ENCODE measurements around the gene RADIL.

The RADIL gene

DNA sequence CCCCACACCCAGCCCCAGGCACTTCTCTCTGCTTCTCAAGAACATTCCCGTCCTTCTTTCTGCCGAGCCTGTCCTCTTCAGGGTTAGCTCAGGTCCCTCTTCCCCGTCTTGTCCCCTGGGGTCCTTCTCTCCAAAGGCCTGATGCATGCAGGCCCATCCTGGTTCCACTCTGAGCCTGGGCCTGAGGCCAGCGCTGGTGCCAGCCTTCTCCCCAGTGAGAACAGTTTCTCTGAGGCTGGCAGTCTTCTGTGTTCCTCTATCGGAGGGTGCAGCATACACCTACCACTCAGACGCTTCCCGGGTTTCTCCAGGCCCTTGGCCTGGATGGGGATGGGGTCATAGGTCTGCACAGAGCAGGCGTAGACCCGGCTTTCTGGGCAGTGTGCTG lies 93.4 kb downstream of the RADIL start:
- DNase-seq (ENCODE audit: low read depth), result no peak
- H3K4me3 ChIP-seq (ENCODE audit: low read length), result no peak overlapping the region
- TF ChIP-seq, protein P1, sequence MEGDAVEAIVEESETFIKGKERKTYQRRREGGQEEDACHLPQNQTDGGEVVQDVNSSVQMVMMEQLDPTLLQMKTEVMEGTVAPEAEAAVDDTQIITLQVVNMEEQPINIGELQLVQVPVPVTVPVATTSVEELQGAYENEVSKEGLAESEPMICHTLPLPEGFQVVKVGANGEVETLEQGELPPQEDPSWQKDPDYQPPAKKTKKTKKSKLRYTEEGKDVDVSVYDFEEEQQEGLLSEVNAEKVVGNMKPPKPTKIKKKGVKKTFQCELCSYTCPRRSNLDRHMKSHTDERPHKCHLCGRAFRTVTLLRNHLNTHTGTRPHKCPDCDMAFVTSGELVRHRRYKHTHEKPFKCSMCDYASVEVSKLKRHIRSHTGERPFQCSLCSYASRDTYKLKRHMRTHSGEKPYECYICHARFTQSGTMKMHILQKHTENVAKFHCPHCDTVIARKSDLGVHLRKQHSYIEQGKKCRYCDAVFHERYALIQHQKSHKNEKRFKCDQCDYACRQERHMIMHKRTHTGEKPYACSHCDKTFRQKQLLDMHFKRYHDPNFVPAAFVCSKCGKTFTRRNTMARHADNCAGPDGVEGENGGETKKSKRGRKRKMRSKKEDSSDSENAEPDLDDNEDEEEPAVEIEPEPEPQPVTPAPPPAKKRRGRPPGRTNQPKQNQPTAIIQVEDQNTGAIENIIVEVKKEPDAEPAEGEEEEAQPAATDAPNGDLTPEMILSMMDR (IDR thresholded peaks at IDR 0.05; ENCODE audit: insufficient read depth, low read depth, low read length, missing control alignments), result no peak

DNA sequence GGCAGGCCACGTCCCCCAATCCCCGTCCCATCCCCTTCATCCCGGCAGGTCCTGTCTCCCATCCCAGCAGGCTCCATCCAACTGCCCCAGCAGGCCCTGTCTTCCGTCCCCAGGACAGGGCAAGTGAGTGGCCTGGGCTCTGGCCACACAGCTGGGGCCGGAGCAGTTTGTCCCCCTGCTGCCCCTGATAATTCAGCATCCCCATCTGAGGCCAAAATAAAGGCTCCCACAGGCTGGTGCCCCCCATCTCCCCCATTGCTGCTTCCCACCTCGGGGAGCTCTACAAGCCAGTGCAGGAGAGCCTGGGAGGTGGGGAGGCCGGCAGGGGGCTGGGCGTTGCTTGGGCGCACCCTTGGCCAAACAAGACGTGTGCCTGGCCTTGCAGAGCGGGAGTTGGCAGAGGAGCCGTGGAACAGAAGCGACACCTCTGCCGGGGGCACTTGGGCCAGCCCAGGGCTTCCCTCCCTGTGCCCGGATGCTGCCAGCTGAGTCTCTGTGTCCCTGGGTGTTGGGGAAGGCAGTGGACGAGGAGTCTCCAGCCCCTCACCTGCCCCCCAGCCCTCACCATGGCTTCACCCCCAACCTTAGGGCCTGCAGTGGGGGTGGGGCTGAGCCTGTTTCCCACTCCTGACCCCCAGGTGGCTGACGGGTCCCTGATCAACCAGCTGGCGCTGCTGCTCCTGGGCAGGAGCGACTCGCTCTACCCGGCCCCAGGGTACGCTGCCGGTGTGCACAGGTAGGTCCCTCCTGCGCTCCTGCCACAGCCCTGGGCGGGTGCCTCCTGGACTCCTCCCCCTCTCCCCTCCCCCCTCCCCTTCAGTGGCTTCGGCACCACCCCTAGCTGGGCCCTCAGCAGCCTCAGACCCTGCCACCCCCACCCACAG lies 94.1 kb downstream of the RADIL start:
- no peak overlapping the region for H3K4me3 ChIP-seq (ENCODE audit: low read length)
- TF ChIP-seq, protein P1 (IDR thresholded peaks at IDR 0.05; ENCODE audit: insufficient read depth, low read depth, low read length, missing control alignments), result no peak
- DNase-seq (ENCODE audit: low read depth), result no peak

DNA sequence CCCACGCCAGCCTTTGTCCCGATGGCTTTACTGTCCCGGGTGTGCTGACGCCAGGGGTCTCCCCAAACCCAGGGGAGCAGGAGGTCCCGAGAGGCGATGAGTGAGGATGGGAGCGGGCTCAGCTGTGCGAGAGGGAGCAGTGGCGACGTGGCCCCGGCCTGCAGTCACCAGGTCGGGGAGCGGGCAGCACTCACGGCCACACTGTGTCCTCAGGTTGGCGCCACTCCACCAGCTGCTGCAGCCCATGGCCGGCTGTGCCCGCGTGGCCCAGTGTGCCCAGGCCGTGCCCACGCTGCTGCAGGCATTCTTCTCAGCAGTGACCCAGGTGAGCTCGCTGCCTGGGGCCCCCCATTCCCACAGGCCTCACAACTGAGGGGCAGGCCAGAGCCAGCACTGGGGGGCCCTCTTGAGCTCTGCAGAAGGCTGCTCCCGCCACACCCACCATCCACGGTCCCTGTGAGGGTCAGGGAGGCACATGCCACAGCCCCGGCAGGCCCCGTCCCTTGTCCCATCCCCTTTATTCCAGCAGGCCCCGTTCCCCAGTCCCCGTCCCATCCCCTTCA lies 94.8 kb downstream of the RADIL start:
- no peak overlapping the region for H3K4me3 ChIP-seq (ENCODE audit: low read length)
- DNase-seq (ENCODE audit: low read depth), result no peak
- TF ChIP-seq, protein P1 (IDR thresholded peaks at IDR 0.05; ENCODE audit: insufficient read depth, low read depth, low read length, missing control alignments), result no peak

DNA sequence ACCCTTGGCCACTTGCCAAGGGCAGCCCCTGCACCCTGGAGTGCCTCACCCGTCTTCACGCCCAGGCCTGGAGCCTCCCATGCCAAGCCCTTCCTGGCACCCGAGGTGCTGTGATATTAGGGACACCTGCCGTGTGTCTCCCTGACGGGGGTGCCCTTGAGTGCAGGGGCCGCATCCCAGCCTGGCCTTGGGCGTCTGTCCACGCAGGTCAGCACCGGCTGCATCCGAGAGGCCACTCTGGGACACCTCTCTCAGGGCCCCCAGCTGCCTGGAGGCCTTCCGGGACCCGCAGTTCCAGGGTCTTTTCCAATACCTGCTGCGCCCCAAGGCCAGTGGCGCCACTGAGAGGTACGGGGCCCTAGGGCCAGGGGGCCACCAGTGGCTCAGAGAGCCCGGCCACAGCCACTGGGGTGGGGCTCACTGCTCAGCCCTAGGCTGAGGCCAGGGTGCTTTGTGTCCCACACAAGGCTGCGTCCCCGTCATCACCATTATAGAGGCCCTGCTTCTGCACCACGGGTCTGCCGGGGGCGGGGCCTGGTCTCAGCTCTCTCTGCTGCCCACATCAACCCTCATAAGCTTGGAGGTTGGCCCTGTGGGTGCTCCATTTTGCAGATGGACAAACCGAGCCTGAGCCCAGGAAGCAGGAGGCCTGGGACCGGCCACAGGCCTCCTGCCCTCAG lies 95.4 kb downstream of the RADIL start:
- TF ChIP-seq, protein P1 (IDR thresholded peaks at IDR 0.05; ENCODE audit: insufficient read depth, low read depth, low read length, missing control alignments), result no peak
- no peak overlapping the region for H3K4me3 ChIP-seq (ENCODE audit: low read length)
- DNase-seq (ENCODE audit: low read depth), result no peak

DNA sequence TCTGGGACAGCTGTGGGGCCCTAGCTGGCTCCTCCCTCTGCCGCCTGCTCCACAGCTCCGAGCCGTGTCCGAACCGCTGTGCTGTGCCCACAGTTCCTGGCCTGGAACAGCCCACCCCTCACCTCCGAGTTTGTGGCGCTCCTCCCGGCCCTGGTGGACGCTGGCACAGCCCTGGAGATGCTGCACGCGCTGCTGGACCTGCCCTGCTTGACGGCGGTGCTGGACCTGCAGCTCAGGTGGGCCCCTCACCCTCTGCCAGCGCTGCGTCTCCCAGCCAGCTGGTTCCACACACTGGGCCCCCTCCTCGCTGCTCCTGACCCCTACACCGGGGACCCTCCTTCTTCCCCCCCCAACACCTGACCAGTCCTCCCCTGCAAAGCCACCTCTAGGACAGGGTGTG lies 96.0 kb downstream of the RADIL start:
- TF ChIP-seq, protein P1 (IDR thresholded peaks at IDR 0.05; ENCODE audit: insufficient read depth, low read depth, low read length, missing control alignments), result no peak
- DNase-seq (ENCODE audit: low read depth), result no peak

DNA sequence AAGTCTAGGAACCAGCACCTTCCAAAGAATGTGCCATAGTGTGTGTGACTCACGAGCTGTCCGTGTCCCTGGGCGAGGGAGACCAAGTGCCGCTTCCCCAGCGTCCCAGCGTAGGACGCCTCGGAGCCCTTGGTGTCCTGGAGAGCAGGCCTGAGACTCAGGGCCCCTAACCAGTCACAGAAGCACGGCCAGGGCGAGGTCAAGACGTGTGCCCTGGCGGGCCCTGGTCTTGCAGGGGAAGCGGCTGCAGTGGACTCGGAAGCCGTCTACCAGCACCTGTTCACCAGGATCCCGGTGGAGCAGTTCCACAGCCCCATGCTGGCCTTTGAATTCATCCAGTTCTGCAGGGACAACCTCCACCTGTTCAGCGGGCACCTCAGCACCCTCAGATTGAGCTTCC lies 97.5 kb downstream of the RADIL start:
- no peak for DNase-seq (ENCODE audit: low read depth)
- no peak overlapping the region for H3K4me3 ChIP-seq (ENCODE audit: low read length)
- TF ChIP-seq, protein P1 (IDR thresholded peaks at IDR 0.05; ENCODE audit: insufficient read depth, low read depth, low read length, missing control alignments), result no peak

More for the DNA sequence above, 96.0 kb downstream of the RADIL start:
- H3K4me3 ChIP-seq (ENCODE audit: low read length), result no peak overlapping the region

Data from epithelial cell of esophagus (primary cell).